Raji (cell line): ENCODE results near the gene PLEKHG5.

Source experiments
- POLR2A ChIP-seq: IDR thresholded peaks from 2 replicates; pipeline ENCODE4 v1.6.1; 2011; ENCODE audit warnings: low read depth, low read length, control low read depth; ENCODE audit not compliant: insufficient read depth

PLEKHG5 gene

DNA sequence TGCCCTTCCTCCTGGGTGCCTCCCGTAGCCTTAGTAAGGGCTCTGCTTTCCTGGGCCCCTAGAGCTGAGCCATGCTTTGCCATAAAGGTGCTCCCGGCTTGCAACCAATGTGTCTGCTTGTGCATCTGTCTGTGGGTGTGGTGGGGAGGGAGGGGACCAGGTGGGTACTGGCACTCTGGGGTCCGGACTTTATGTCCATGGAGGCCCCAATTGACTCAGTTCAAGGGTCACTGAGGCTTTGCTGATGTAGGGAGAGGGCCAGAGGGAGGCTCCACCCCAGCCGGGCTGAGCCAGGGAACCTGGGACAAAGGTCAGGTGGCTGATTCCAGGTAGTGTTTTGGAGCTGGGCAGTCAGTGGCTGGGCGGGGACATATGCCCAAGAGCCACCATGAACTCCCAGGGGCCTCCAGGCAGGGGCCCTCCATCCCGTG is 40.5 kb downstream of the PLEKHG5 start:
- no peak for TF ChIP-seq POLR2A

DNA sequence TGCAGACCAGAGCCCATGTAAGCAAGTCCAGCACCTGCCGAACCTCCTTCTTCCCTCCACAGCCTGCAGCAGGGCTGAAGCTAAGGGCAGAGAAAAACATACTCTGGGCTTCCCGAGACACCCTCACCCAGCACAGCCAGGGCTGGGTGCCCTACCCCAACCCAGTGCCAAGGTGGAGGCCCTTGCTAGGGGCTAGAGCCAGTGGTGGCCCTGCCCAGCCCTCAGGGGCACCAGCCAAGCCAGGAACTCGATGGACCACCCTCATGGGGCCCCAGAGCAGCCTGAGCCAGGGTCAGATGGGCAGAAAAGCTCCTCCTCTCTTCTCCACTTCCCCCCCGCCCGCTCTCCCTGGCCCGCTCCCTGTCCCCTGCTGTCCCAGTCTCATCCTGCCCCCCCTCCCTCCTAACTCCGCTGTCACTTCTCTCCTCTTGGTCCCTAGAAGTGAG is 41.4 kb downstream of the PLEKHG5 start:
- TF ChIP-seq POLR2A = no peak

DNA sequence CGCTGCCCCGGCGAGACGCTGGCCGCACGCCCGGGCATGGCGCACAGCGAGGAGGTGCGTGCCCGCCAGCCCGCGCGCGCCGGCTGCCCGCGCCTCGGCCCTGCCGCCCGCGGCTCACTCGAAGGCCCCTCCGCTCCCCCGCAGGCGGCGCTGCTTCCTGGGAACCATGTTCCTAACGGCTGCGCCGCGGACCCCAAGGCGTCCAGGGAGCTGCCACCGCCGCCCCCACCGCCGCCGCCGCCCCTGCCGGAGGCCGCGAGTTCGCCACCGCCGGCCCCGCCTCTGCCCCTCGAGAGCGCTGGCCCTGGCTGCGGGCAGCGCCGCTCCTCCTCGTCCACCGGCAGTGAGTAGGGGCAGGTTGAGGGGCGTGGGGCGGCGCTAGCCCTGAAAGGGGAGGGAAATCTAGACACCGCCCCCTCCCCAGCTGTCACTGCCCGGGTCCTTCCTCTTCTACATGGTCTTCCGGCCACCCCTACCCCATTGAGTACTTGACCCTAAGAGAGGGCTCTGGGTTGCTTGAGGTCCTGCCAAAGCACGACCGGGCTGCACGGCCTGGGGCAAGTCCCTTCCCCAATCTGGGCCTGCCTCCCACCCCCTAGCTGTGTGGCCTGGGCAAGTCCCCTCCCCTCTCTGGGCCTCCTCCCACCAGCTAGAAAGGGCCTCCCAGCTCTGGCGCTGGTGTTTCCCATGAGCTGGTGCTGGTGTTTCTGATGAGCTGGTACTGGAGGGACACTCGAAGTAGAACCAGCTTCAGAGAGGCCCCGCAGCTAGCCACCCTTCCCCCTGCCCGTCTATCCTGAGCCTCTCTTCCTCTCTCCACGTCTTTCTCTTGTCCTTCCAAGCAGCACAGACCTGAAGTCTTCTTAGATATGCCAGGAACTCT is 42.5 kb downstream of the PLEKHG5 start:
- no peak for TF ChIP-seq POLR2A

DNA sequence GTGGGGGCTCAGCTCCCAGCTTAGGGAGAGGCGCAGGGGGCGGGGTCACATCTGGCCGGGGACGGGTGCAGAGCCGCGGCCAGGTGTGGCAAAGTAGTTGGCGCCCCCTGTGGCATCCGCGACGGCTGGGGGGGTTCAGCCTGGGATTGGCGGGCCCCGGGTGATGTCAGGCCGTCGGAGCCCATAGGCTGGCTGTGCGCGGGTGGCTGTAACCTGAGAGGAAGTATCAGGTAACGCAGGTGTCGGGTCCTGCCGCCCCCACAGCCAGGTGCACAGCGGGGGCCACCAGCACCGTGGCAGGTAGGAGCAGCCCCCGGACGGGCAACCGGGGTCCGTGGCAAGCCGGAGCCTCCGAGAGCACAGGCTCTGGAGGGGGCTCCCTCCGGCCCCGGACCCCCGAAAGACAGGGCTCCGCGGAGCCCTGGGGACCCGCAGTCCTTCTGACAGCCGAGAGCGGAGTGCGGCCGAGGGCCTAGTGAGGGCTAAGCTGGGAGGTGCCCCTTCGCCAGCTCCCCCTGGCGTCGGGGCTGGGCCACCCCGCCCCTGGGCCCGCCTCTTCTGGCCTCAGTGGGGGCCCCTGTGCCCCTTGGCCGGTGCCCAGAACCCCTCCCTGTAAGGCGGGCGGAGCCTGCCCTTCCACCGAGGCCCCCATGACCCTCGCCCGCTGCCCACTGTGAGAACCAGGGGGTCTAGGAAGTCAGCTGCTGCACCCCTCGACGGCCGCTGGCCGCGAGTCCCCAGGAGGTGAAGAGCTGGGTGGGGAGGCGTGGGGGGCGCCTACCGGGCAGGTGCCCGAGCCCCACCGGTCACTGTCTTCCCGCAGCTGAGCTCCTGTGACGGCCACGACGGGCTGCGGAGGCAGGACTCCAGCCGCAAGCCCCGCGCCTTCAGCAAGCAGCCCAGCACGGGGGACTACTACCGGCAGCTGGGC is 43.4 kb downstream of the PLEKHG5 start:
- TF ChIP-seq POLR2A = no peak

DNA sequence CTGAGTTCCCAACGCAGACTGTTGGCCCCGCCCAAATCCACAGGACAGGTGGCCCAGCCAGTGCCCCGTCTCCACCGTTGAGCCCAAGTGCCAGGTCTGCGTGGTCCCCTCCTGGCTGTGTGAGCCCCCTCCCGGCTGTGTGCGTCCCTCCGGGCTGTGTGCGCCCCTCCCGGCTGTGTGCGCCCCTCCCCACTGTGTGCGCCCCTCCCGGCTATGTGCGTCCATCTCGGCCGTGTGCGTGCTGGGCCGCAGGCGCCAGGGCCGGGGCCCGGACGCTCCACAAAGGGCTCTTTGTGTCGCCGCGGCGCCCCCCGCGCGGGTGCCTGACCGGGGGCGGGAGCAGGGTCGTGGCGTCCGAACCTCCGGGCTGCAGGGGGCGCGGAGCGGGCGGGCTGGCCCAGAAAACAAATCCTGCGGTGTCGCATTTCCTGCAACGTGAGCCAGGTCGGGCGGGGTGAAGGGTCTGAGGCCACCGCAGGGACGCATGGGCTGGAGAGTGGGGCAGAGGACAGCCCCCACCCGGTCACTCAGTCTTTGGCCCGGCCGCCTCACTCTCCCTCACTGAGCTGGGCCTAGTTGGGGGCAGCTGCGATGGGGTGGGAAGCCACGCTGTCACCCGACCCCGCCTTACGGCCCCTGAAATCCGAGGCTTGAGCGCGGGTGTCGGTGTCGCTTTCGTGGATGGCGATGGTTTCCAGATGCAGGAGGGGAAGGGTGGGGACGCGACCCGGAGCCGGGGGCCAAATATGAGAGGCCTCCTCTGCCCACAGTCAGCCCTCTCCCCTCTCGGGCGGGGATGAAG is 44.2 kb downstream of the PLEKHG5 start:
- no peak for TF ChIP-seq POLR2A

DNA sequence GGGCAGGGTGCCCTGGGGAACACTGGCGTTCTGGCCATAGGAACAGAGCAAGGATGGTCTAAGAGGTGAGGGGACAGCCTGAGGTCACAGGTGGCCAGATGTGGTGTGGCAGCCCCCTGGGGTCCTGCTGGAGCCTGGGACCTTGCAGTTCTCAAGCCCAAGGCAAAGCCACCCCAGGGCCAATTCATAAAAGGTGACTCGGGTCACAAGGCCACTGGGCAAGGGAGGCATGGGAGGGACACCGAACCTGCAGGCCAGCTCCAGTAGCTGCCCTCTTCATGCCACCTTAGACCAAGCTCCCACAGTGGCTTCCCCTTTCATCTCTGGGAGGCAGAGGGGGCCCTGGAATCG is 44.8 kb downstream of the PLEKHG5 start:
- no peak for TF ChIP-seq POLR2A

DNA sequence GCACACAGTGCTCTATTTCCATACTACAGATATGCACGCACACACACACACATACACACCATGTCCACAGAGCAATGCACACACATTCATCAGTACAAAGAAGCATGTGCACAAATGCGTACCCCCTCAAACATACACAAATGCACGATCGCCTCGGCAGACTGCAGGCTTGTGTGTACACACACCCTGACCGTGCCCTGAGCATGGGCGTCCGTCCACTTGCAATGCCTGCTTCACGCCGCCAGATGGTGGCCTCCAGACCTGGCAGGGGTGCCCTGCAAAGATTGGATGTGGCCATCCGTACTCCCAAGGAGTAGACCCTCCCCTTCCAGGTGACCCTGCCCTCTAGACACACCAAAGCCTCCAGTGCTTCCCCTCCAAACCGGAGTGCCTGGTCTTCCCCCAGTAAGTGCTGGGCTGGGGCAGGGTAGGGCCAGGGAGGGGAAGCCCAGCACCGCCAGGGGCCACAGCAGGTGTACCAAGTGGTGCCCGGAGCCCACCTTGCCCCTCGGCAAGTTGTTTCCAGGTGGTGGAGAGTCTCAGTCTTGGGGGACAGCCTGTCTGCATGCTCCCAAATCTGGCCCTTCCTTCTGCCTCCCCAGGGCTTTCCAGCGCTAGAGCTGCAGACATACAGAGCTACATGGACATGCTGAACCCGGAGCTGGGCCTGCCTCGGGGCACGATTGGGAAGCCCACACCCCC is 46.3 kb downstream of the PLEKHG5 start:
- TF ChIP-seq POLR2A = no peak

DNA sequence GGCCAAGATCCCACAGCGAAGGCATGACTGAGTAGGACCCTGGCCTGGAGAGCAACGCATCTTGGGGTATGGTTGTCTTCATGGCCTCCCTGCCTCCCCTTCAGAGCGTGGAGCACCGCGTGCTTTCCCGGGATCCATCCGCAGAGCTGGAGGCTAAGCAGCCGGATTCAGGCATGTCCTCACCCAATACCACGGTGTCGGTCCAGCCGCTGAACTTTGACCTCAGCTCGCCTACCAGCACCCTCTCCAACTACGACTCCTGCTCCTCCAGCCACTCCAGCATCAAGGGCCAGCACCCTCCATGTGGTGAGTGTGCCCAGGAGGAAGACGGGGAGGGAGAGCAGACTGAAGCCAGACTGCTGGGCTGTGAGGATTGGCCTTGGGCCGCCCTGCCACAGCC is 47.1 kb downstream of the PLEKHG5 start:
- no peak for TF ChIP-seq POLR2A

DNA sequence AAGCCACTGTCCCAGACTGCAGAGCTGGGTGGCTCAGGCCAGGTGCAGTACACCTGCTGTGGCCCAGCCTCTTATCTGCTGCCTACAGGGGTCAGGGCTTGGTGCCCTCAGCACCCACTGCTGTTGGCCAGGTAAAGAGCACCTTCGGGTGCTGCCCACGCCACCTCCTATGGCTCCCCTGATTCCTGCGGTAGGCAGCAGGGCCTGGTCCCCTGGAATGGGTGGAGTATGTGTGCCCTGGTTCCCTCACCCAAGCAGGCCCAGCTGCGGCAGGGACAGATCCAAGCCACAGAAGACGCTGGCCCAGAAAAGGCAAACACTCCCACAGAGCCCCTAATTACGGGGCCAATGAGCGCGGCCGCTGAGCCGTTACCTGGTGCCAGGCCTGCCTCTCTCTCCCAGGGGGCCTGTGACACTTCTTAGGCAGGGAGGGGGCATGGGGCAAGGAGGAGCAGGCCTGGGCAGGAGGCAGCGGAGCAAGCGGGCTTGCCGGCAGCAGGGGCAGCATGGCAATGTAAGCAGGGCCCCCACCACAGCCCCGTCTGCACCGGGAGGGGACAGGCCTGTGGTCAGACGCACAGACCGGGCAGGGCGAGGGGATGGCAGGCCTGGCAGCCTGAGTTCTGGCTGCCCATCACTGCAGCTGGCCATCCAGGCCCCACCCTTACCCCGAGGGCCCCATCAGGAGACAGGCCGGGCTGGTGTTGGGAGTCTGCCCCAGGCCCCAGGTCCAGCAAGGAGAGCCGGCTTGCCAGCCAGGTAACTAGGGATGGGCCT is 47.9 kb downstream of the PLEKHG5 start:
- TF ChIP-seq POLR2A = no peak

DNA sequence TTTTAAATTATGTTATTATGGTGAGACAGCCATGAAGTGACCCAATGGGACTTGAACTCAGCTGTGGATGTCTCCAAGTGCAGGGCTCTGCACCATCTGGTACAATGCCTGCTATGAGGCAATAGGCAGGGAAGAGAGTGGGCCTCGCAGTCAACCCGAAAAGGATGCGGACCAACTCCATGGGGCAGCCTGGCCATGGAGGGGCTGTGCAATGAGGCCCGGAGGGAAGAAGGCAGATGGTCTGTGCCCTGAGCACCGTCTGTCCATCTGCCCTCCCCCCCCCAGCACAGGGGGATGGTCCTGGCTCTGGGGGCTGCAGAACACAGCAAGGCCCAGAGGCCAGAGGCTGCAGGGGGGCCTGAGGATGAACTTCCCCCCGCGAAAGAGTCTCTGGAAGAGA is 49.9 kb downstream of the PLEKHG5 start:
- TF ChIP-seq POLR2A = no peak

DNA sequence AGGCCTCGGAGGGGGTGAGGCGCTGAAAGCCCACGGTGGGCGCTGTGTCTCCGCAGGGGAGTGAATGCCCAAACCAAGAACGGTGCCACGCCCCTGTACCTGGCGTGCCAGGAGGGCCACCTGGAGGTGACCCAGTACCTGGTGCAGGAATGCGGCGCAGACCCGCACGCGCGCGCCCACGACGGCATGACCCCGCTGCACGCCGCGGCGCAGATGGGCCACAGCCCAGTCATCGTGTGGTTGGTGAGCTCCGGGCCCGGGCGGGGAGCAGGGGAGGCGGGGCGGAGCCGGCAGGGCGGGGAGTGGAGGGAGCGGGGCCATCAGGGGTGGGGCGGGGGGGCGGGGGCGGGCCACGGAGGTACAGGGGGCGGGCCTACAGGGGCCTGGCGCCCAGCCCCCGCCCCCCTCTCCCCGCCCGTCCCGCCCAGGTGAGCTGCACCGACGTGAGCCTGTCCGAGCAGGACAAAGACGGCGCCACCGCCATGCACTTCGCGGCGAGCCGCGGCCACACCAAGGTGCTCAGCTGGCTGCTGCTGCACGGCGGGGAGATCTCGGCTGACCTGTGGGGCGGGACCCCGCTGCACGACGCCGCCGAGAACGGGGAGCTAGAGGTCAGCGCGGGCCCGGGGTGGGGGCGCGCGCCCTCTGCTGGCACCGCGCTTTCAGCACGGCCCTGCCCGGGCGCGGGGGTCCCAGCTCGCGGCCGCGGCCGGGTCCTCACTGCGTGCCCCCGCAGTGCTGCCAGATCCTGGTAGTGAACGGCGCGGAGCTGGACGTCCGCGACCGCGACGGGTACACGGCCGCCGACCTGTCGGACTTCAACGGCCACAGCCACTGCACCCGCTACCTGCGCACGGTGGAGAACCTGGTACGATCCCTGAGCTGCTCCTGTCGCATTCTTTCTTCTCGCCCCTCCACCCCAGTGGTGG is 51.0 kb downstream of the PLEKHG5 start:
- no peak for TF ChIP-seq POLR2A

DNA sequence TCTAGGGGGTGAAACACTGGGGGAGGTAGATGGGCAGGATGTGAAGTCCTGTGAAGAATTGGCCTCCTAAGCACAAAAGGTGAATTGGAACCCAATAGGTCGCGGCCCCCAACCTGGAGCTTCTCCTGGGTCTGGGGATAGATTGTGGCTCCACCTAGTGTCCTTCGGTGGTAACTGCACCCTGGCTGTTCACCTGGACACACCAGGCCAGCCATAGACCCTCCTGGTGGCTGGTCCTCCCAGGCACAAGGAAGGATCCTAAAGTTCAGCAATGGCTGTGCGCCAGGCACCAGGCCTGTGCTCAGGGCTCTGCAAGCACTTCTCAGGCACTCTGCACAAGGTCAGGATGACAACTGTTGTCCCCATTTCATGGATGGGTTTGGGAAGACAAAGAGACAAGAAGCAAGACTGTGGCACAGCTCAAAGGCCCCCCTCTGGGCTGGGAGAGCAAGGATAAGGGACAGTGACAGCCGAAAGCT is 53.4 kb downstream of the PLEKHG5 start:
- no peak for TF ChIP-seq POLR2A

DNA sequence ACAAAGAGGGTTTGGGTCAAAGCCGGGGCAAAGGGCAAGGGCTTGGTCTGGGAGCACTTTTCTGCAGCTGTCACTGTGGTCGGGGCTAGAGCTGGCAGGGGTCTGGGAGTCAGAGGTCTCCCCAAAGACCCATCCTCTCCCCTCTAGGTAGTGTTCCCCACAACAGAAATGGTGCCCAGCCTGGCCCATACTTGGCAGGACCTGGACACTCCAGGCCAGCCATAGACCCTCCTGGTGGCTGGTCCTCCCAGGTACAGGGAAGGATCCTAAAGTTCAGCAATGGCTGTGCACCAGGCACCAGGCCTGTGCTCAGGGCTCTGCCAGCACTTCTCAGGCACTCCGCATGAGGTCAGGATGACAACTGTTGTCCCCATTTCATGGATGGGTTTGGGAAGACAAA is 55.9 kb downstream of the PLEKHG5 start:
- TF ChIP-seq POLR2A = no peak
